Measurements from ENCODE around the gene KIF20B. TPM values are rescaled to one million over a fixed set of nuclear protein-coding genes. Genes with fewer than 3 reads are reported as not detected.
"Not testable (repeated sequence)": the region's sequence is repeated elsewhere in the genome, so short reads cannot be mapped to it uniquely, and the experiment has no call there.

The KIF20B gene
- total and polyA plus RNA-seq, 9 donors, result 5.6 to 11.8 (median 8.6) TPM

DNA sequence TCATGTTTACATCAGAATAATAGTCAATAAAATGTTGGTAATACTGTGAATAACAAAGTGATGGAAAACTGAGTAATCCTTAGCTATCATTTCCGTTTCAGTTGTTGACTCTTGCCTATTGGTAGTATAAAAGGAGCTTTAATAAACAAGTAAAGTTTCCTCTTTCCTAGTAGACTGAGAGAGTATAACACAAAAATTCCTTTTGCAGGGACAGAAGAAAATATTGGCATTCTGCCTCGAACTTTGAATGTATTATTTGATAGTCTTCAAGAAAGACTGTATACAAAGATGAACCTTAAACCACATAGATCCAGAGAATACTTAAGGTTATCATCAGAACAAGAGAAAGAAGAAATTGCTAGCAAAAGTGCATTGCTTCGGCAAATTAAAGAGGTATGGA lies 9.4 kb downstream of the KIF20B start:
- H3K4me1 ChIP-seq (ENCODE audit: control insufficient read depth, insufficient read depth, low read length), result no peaks in the 10 kb centered on the region
- H3K4me3 ChIP-seq (ENCODE audit: low read length), result no peak overlapping the region
- no peak overlapping the region for H3K27ac ChIP-seq (ENCODE audit: low read length)
- no peak for DNase-seq
- WGBS (ENCODE audit: insufficient coverage), result no CpG with 5 or more reads among the region's 3 CpGs
- H3K9me3 ChIP-seq (replicated peaks; ENCODE audit: control insufficient read depth, low read depth, low read length), result no peaks in the 10 kb centered on the region
- peaks cover 2% of the 10 kb centered on the region for H3K36me3 ChIP-seq (ENCODE audit: control insufficient read depth, insufficient read depth, low read length)
- H3K27me3 ChIP-seq (ENCODE audit: control insufficient read depth, insufficient read depth, low read length), result no peaks in the 10 kb centered on the region

DNA sequence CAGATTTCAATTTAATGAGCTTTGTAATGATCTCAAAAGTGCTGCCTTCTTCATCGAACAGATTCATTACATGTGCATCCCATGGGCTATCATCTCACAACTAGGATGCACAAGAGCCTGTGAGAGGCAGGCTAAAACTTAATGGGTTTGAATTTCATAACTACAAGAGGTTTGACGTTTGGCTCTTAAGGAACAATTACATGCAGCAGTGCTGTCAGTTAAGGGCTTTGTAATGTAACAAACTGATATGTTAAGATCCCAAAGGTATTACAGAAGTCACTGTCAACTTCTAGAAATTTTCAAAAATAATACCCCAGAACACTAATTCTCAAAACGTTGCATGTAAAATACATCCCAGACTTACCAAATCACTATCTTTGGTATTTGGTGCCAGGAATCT lies 33.2 kb downstream of the KIF20B start:
- WGBS (ENCODE audit: insufficient coverage), result no CpG with 5 or more reads among the region's 3 CpGs
- Histone ChIP-seq H3K36me3 (ENCODE audit: control insufficient read depth, insufficient read depth, low read length) (no peaks in the 10 kb centered on the region), H3K27me3 (ENCODE audit: control insufficient read depth, insufficient read depth, low read length) (no peaks in the 10 kb centered on the region), H3K4me3 (ENCODE audit: low read length) (no peak overlapping the region), H3K9me3 (replicated peaks; ENCODE audit: control insufficient read depth, low read depth, low read length) (no peaks in the 10 kb centered on the region), H3K4me1 (ENCODE audit: control insufficient read depth, insufficient read depth, low read length) (no peaks in the 10 kb centered on the region), H3K27ac (ENCODE audit: low read length) (no peak overlapping the region)
- no peak for DNase-seq

DNA sequence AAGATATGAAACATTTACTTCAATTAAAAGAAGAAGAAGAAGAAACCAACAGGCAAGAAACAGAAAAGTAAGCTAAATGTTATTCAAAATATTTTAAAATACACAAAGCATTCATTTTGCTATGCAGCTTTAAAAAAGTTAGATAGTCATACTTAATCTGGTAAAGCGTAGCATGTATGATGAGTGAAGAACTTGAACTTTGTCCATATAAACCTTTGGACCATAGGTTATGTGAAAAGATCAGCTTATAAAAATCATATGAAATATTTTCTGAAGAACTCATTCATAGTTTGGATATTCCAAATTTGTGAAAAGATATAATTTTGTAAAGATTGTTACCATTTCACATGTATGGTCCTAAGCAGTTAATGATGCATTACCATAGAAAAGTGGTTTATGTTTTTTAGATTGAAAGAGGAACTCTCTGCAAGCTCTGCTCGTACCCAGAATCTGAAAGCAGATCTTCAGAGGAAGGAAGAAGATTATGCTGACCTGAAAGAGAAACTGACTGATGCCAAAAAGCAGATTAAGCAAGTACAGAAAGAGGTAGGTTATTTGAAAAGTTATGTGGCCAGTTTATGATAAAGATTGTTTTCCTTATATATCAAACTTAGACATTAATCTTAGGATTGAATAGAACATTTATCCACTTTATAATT lies 37.3 kb downstream of the KIF20B start:
- no peaks in the 10 kb centered on the region for H3K4me1 ChIP-seq (ENCODE audit: control insufficient read depth, insufficient read depth, low read length)
- DNase-seq, result peak; percentile 46
- WGBS (ENCODE audit: insufficient coverage), result 80% methylated on average over 1 of the region's 2 CpGs
- H3K36me3 ChIP-seq (ENCODE audit: control insufficient read depth, insufficient read depth, low read length), result peaks cover 7% of the 10 kb centered on the region
- no peak overlapping the region for H3K27ac ChIP-seq (ENCODE audit: low read length)
- no peaks in the 10 kb centered on the region for H3K27me3 ChIP-seq (ENCODE audit: control insufficient read depth, insufficient read depth, low read length)
- no peaks in the 10 kb centered on the region for H3K9me3 ChIP-seq (replicated peaks; ENCODE audit: control insufficient read depth, low read depth, low read length)
- H3K4me3 ChIP-seq (ENCODE audit: low read length), result no peak overlapping the region

DNA sequence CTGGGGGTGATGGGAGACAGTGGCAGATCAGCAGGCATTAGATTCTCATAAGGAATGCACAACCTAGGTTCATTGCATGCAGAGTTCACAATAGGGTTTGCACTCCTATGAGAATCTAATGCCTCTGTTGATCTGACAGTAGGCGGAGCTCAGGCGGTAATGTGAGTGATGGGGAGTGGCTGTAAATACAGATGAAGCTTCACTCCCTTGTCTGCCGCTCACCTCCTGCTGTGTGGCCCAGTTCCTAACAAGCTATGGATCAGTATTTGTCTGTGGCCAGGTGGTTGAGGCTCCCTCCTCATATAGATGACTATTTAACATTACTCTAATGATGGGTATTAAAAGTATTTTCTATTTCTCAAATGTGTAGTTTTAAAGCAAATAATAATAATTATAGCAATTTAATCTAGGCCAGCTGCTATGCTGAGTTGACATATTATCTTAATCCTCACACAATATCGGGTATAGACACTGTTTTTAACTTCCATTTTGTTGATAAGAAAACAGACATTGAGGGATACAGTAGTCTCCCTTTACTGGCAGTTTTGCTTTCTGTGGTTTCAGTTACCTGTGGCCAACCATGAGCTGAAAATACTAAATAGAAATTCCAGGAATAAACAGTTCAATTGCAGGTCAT lies 39.9 kb downstream of the KIF20B start:
- peaks cover 13% of the 10 kb centered on the region for H3K36me3 ChIP-seq (ENCODE audit: control insufficient read depth, insufficient read depth, low read length)
- H3K27me3 ChIP-seq (ENCODE audit: control insufficient read depth, insufficient read depth, low read length), result no peaks in the 10 kb centered on the region
- H3K9me3 ChIP-seq (replicated peaks; ENCODE audit: control insufficient read depth, low read depth, low read length), result no peaks in the 10 kb centered on the region
- no peak overlapping the region for H3K27ac ChIP-seq (ENCODE audit: low read length)
- H3K4me1 ChIP-seq (ENCODE audit: control insufficient read depth, insufficient read depth, low read length), result no peaks in the 10 kb centered on the region
- 100% methylated on average over 1 of the region's 4 CpGs for WGBS (ENCODE audit: insufficient coverage)
- DNase-seq, result no peak
- H3K4me3 ChIP-seq (ENCODE audit: low read length), result no peak overlapping the region

DNA sequence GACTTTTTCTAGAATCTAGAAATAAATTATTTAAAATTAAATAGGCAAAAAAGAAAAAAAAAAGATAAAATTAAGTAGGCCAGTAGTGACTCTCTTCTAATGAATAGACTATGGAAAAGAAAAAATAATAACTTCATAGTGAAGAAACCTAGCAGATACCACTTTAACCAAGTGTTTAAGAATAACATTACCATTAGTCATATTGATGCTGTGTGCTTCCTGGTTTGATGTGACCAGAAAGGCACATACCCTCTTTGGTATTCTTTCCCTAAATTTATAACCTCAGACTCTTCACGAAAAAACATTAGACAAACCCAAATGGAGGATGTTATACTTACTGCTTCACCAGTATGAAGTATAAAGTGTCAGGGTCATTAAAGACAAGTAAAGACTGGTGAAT lies 42.6 kb downstream of the KIF20B start:
- no peaks in the 10 kb centered on the region for H3K27me3 ChIP-seq (ENCODE audit: control insufficient read depth, insufficient read depth, low read length)
- no peak for DNase-seq
- peaks cover 13% of the 10 kb centered on the region for H3K36me3 ChIP-seq (ENCODE audit: control insufficient read depth, insufficient read depth, low read length)
- WGBS (ENCODE audit: insufficient coverage), result no CpG with 5 or more reads among the region's 1 CpG
- no peak overlapping the region for H3K4me3 ChIP-seq (ENCODE audit: low read length)
- H3K9me3 ChIP-seq (replicated peaks; ENCODE audit: control insufficient read depth, low read depth, low read length), result no peaks in the 10 kb centered on the region
- no peaks in the 10 kb centered on the region for H3K4me1 ChIP-seq (ENCODE audit: control insufficient read depth, insufficient read depth, low read length)
- H3K27ac ChIP-seq (ENCODE audit: low read length), result no peak overlapping the region

DNA sequence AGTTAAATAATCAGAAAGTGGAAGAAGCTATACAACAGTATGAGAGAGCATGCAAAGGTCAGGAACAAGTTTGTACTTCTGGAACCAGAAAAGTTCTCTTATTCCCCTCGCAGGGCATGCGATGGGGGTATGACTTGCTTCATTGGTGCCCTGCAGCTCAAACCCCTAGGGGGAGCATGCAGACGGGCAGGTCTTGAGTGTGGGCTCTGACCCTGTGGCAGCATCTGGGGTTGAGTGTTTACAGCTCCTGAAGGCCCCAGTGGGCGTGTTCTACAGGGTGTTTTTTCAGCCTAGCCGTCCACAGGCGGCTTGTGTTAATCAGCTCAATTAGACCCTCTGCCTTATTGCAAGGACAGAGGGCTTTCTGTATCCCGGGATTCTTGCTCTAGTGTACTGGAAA lies 44.5 kb downstream of the KIF20B start:
- WGBS (ENCODE audit: insufficient coverage), result 81% methylated on average over 7 of the region's 7 CpGs
- no peak overlapping the region for H3K4me3 ChIP-seq (ENCODE audit: low read length)
- no peak for DNase-seq

DNA sequence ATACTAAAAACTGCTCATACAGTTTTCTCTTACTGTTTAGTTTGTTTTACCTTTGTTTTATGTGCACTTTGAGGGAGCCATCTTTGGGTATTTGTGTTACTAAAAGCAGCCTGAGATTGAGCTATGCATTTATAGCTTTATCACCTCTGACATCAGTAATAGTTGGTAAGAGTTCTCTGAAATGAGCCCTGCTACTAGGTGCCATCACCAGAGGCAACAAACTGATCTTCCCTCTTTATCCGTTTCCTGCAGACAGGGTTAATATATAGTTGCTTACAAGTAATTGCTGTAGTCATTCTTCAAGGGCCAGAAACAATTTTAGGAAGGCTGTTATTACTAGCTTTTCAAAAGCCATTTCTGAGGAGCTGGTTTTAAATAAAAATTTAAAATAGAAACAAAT lies 49.1 kb downstream of the KIF20B start:
- H3K9me3 ChIP-seq (replicated peaks; ENCODE audit: control insufficient read depth, low read depth, low read length), result no peaks in the 10 kb centered on the region
- no peak overlapping the region for H3K27ac ChIP-seq (ENCODE audit: low read length)
- H3K4me3 ChIP-seq (ENCODE audit: low read length), result no peak overlapping the region
- no peak for DNase-seq
- no CpG with 5 or more reads among the region's 1 CpG for WGBS (ENCODE audit: insufficient coverage)
- H3K4me1 ChIP-seq (ENCODE audit: control insufficient read depth, insufficient read depth, low read length), result no peaks in the 10 kb centered on the region
- H3K27me3 ChIP-seq (ENCODE audit: control insufficient read depth, insufficient read depth, low read length), result no peaks in the 10 kb centered on the region
- H3K36me3 ChIP-seq (ENCODE audit: control insufficient read depth, insufficient read depth, low read length), result peaks cover 5% of the 10 kb centered on the region

More for the DNA sequence above, 44.5 kb downstream of the KIF20B start:
- H3K4me1 ChIP-seq (ENCODE audit: control insufficient read depth, insufficient read depth, low read length), result no peaks in the 10 kb centered on the region
- no peaks in the 10 kb centered on the region for H3K9me3 ChIP-seq (replicated peaks; ENCODE audit: control insufficient read depth, low read depth, low read length)
- H3K27ac ChIP-seq (ENCODE audit: low read length), result no peak overlapping the region
- no peaks in the 10 kb centered on the region for H3K27me3 ChIP-seq (ENCODE audit: control insufficient read depth, insufficient read depth, low read length)
- H3K36me3 ChIP-seq (ENCODE audit: control insufficient read depth, insufficient read depth, low read length), result peaks cover 9% of the 10 kb centered on the region

DNA sequence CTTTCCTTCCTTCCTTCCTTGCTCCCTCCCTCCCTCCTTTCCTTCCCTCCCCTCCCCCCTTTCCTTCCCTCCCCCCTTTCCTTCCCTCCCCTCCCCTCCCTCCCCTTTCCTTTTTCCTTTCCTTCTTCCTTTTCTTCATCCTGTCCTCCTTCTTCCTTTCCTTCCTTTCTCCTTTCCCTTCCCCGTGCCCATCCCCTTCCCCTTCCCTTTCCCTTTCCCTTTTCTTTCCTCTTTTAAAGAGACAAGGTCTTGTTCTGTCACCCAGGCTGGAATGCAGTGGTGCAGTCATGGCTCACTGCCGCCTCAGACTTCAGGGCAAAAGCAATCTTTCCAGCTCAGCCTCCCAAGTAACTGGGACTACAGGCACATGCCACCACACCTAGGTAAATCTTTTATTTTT lies 54.0 kb downstream of the KIF20B start:
- DNase-seq, result no peak
- H3K27me3 ChIP-seq (ENCODE audit: control insufficient read depth, insufficient read depth, low read length), result no peaks in the 10 kb centered on the region
- no peak overlapping the region for H3K4me3 ChIP-seq (ENCODE audit: low read length)
- no peaks in the 10 kb centered on the region for H3K36me3 ChIP-seq (ENCODE audit: control insufficient read depth, insufficient read depth, low read length)
- H3K4me1 ChIP-seq (ENCODE audit: control insufficient read depth, insufficient read depth, low read length), result no peaks in the 10 kb centered on the region
- no peak overlapping the region for H3K27ac ChIP-seq (ENCODE audit: low read length)
- WGBS (ENCODE audit: insufficient coverage), result 75% methylated on average over 1 of the region's 2 CpGs
- no peaks in the 10 kb centered on the region for H3K9me3 ChIP-seq (replicated peaks; ENCODE audit: control insufficient read depth, low read depth, low read length)

DNA sequence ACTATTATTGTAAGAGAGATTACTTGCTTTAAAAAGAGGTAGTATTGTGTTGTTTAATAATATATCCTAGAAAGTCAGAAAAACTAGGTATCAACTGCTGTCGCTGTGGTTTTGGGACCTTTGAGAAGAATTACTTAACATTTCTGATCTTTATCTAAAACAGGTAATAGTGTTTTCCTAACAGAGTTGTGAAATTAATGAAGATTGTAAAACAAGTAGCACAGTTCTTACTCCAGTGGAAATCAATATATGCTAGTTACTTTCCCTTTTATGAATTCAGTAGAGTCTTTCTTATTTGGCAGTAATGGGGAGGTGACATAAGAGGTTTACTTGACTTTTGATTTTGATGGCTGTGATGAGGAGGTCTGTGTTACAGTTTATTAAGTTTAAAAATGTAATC lies 58.1 kb downstream of the KIF20B start:
- H3K4me1 ChIP-seq (ENCODE audit: control insufficient read depth, insufficient read depth, low read length), result no peaks in the 10 kb centered on the region
- no peaks in the 10 kb centered on the region for H3K27me3 ChIP-seq (ENCODE audit: control insufficient read depth, insufficient read depth, low read length)
- no CpG with 5 or more reads among the region's 1 CpG for WGBS (ENCODE audit: insufficient coverage)
- peaks cover 8% of the 10 kb centered on the region for H3K36me3 ChIP-seq (ENCODE audit: control insufficient read depth, insufficient read depth, low read length)
- no peaks in the 10 kb centered on the region for H3K9me3 ChIP-seq (replicated peaks; ENCODE audit: control insufficient read depth, low read depth, low read length)
- DNase-seq, result no peak
- no peak overlapping the region for H3K27ac ChIP-seq (ENCODE audit: low read length)
- no peak overlapping the region for H3K4me3 ChIP-seq (ENCODE audit: low read length)

DNA sequence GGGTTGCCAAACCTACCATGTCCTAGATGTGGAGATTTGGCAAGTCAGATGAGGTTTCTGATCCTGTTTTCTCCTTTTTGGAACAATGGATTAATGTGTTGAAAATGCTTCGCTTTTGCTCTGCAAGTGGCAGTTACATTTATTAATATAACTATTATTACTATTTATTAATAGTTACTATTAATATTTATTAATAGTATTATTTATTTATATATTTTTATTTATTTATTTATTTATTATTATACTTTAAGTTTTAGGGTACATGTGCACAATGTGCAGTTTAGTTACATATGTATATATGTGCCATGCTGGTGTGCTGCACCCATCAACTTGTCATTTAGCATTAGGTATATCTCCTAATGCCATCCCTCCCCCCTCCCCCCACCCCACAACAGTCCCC lies 62.3 kb downstream of the KIF20B start:
- WGBS (ENCODE audit: insufficient coverage), result no CpG with 5 or more reads among the region's 1 CpG
- H3K27me3 ChIP-seq (ENCODE audit: control insufficient read depth, insufficient read depth, low read length), result not testable (repeated sequence)

More for the DNA sequence above, 62.3 kb downstream of the KIF20B start:
- H3K27ac ChIP-seq (ENCODE audit: low read length); DNase-seq; H3K36me3 ChIP-seq (ENCODE audit: control insufficient read depth, insufficient read depth, low read length); H3K4me3 ChIP-seq (ENCODE audit: low read length); H3K4me1 ChIP-seq (ENCODE audit: control insufficient read depth, insufficient read depth, low read length); H3K9me3 ChIP-seq (replicated peaks; ENCODE audit: control insufficient read depth, low read depth, low read length): not testable (repeated sequence)

All from muscle of leg (tissue), 11 donors.